Suprapubic skin (tissue), 3 donors: ENCODE results near the gene ANKRD44.

Experiments used
- EP300 ChIP-seq: sonication (generic); formaldehyde crosslinking; IDR thresholded peaks from one replicate; pipeline ENCODE4 v1.6.1; 2017; ENCODE audit warnings: antibody characterized with exemption
- POLR2A ChIP-seq, 2 donors: fragments of 450-650 bp; IDR thresholded peaks; one replicate each; pipeline ENCODE4 v1.6.1; 2017; ENCODE audit warnings: antibody characterized with exemption in 2 of 2, mild to moderate bottlenecking in 2 of 2, moderate library complexity in 2 of 2
- TF ChIP-seq, protein P1 (sequence below), 2 donors: fragments of 200-600 bp in 1 of 2; fragments of 450-650 bp in 1 of 2; sonication (generic) in 1 of 2; IDR thresholded peaks; one replicate each; pipeline ENCODE4 v1.5.1; 2016 to 2019; ENCODE audit warnings: antibody characterized with exemption in 2 of 2, mild to moderate bottlenecking in 1 of 2, moderate library complexity in 1 of 2

DNA sequence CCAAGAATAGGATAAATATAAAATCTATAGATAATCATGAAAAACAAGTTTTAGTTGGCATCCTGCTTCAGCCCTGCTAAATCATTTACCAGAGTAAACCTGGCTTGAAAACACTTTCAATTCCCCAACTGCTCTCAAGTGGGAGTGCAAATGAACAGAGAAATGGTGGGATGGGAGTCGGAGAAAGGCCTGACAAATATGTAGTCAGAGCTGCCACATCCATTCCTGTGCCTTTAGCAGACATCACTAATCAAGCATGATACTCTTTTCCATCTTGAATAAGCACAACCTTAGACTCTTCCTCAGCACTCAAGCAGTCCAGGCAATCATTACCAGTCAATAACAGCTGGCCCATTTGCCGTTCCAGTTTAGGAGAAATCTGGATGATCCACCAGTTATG lies 101.3 kb downstream of the ANKRD44 start:
- TF ChIP-seq POLR2A (IDR thresholded peaks at IDR 0.05) (no peak), EP300 (no peak)
- TF ChIP-seq, protein P1, sequence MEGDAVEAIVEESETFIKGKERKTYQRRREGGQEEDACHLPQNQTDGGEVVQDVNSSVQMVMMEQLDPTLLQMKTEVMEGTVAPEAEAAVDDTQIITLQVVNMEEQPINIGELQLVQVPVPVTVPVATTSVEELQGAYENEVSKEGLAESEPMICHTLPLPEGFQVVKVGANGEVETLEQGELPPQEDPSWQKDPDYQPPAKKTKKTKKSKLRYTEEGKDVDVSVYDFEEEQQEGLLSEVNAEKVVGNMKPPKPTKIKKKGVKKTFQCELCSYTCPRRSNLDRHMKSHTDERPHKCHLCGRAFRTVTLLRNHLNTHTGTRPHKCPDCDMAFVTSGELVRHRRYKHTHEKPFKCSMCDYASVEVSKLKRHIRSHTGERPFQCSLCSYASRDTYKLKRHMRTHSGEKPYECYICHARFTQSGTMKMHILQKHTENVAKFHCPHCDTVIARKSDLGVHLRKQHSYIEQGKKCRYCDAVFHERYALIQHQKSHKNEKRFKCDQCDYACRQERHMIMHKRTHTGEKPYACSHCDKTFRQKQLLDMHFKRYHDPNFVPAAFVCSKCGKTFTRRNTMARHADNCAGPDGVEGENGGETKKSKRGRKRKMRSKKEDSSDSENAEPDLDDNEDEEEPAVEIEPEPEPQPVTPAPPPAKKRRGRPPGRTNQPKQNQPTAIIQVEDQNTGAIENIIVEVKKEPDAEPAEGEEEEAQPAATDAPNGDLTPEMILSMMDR (IDR thresholded peaks at IDR 0.05), result no peak
